Measurements from ENCODE around the gene PDXDC1.
"Not testable (repeated sequence)": the region's sequence is repeated elsewhere in the genome, so short reads cannot be mapped to it uniquely, and the experiment has no call there.

PDXDC1 gene

GRCh38 chr16:15016951-15017580, 42.2 kb downstream of the PDXDC1 start:
- DNase-seq (ENCODE audit: low read depth): not testable (repeated sequence)

- not testable (repeated sequence) for DNase-seq (ENCODE audit: low read depth)
Measured at GRCh38 chr16:15021429-15021828, 46.6 kb downstream of the PDXDC1 start.

- DNase-seq (ENCODE audit: low read depth): peak; percentile 56
Measured at GRCh38 chr16:15022194-15022593, 47.4 kb downstream of the PDXDC1 start.

DNA sequence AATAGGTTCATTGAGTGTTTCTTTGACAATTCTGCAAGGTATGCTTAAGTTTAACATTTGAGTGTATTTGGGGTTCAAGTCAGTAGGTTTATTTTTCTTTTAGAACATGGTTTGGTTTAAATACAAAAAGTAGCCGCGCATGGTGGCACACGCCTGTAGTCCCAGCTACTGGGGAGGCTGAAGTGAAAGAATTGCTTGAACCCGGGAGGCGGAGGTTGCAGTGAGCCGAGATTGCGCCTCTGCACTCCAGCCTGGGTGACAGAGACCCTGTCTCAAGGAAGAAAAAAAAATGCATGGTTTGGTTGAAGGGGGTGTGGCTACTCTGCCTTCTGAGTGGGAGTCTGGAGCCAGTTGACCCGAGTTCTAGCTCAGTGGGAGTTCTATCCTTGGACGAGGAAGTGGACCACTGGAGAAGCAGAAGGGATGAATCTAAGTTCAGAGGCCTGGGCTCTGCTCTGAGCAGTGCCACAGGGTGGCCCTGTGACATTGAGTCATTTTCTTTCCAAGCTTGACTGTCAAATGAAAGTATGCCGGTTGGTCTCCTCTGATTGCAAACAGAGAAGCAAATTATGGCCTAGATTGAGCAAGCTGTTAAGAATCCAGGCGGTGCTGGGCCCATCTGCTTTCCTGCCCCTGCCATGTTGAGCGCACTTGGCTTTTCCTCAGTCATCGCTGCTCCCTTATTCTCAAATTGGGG, 48.7 kb downstream of the PDXDC1 start:
- not testable (repeated sequence) for DNase-seq (ENCODE audit: low read depth)

DNA sequence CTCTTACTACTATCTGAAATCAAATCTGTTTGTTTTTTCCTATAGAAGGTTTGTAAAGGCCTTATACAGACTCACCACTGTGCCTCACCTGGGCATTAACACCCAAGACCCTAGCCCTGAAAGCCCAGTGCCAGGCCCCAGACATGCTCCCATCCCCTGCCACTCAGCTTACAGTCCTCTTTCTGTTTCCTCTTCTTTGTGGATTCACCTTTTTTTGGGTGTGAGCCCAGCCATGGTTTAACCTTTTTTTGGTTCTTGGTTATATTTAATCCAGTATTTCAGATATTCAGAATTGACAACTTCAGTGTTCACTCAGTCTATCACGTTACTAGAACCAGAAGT, 50.0 kb downstream of the PDXDC1 start:
- DNase-seq (ENCODE audit: low read depth): not testable (repeated sequence)

GRCh38 chr16:15025234-15025951, 50.6 kb downstream of the PDXDC1 start:
- DNase-seq (ENCODE audit: low read depth): not testable (repeated sequence)

DNA sequence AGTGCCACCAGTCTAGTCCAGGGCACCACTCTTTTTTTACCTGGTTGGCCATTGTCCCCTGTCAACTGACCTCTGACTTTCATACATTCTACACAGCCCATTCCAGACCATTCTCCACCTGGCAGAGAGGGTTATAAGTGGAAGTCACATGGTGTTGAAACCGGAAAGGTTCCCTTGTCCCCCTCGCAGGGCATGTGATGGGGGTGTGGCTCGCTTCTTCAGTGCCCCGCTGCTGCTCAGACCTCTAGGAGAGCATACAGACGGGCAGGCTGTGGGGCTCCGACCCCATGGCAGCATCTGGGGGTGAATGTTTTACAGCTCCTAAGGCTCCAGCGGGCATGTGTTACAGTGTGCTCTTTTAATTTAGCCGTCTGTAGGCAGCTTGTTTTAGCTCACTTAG, 52.2 kb downstream of the PDXDC1 start:
- DNase-seq (ENCODE audit: low read depth): not testable (repeated sequence)

GRCh38 chr16:15027503-15028344, 52.9 kb downstream of the PDXDC1 start:
- not testable (repeated sequence) for DNase-seq (ENCODE audit: low read depth)

GRCh38 chr16:15028345-15028715, 53.5 kb downstream of the PDXDC1 start:
- not testable (repeated sequence) for DNase-seq (ENCODE audit: low read depth)

- not testable (repeated sequence) for DNase-seq (ENCODE audit: low read depth)
Measured at GRCh38 chr16:15028801-15029698, 54.2 kb downstream of the PDXDC1 start.

DNA sequence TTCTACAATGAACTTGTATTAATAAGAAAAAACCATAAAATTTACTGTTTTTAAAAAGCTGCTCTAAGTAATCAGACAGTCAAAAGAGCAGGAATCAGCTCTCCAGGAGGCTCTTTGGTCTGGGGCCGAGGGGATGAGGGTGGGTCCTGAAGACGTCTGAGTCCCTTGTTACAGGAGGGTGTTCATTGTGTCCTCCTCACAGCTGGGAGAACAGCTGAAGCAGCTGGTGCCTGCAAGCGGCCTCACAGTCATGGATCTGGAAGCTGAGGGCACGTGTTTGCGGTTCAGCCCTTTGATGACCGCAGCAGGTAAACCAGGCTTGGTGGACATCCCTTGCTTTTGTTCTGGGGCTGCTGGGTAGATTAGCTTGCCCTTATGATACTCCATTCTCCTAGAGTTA, 54.9 kb downstream of the PDXDC1 start:
- not testable (repeated sequence) for DNase-seq (ENCODE audit: low read depth)

DNA sequence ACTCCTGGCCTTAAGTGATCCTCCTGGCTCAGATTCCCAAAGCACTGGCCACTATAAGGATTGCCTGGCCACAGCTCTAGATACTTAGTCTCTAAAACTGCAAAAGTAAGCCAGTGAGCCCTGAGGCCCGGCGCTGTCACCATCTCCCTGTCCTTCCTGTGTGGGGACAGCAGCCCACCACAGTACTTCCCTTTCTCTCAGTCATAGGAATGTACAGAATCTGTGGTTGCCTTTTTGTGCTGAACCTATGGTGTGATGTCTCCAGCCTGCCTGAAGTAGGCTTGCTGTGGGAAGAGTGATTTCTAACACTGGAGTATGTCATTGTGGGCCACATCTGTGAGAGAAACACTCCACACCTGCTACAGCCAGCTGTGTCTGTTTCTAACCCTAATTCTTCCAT, 56.4 kb downstream of the PDXDC1 start:
- DNase-seq (ENCODE audit: low read depth): no peak

DNA sequence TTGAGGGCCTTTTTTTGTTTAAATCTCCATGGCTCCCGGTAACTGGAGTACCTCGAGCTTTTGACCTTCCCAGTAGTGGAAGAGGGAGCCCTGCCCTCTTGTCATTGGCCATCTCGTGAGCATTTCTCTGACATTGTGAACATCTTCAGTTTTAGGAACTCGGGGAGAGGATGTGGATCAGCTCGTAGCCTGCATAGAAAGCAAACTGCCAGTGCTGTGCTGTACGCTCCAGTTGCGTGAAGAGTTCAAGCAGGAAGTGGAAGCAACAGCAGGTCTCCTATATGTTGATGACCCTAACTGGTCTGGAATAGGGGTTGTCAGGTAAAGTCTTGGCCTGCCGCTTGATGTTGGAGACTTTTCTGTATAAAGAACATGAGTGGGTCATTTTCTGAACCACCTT, 56.8 kb downstream of the PDXDC1 start:
- no peak for DNase-seq (ENCODE audit: low read depth)

- no peak for DNase-seq (ENCODE audit: low read depth)
Measured at GRCh38 chr16:15032547-15033308, 57.9 kb downstream of the PDXDC1 start.

- DNase-seq (ENCODE audit: low read depth): no peak
Measured at GRCh38 chr16:15033309-15033707, 58.5 kb downstream of the PDXDC1 start.

- DNase-seq (ENCODE audit: low read depth): no peak
Measured at GRCh38 chr16:15034266-15035162, 59.7 kb downstream of the PDXDC1 start.

- DNase-seq (ENCODE audit: low read depth): no peak
Measured at GRCh38 chr16:15035163-15035729, 60.4 kb downstream of the PDXDC1 start.

DNA sequence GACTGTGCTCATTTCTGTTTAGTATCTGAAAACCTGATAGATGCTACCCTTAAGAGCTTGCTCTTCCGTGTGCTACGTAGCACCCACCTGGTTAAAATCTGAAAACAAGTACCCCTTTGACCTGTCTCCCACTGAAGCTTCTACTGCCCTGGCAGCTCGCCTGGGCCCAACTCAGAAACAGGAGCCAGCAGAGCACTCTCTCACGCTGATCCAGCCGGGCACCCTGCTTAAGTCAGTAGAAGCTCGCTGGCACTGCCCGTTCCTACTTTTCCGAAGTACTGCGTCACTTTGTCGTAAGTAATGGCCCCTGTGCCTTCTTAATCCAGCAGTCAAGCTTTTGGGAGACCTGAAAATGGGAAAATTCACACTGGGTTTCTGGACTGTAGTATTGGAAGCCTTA, 62.2 kb downstream of the PDXDC1 start:
- DNase-seq (ENCODE audit: low read depth): no peak

- DNase-seq (ENCODE audit: low read depth): no peak
Measured at GRCh38 chr16:15037745-15038144, 62.9 kb downstream of the PDXDC1 start.

All from activated T-helper 1 cell treated with Interleukin-2 at 50 U/mL for 16 hours (primary cell).